K562 (cell line): ENCODE measurements around the gene FOXI1. TPM values are rescaled to one million over a fixed set of nuclear protein-coding genes. Genes with fewer than 3 reads are reported as not detected.
A peak's percentile ranks its signal among the peaks of the same experiment; 100 is the strongest.

Experiments used
- CEBPB ChIP-seq: fragments of 450-650 bp; IDR thresholded peaks from 2 replicates; pipeline ENCODE4 v1.6.1; 2016; ENCODE audit warnings: missing genetic modification characterization, missing compliant biosample characterization
- FOSL1 ChIP-seq: fragments of 200-800 bp; sonication (Bioruptor generic); conservative IDR thresholded peaks from 2 replicates; pipeline ENCODE4 v1.6.1; 2016; ENCODE audit warnings: missing genetic modification characterization, missing compliant biosample characterization
- JUN ChIP-seq, 2 experiments: sonication (generic) in 1 of 2; formaldehyde crosslinking in 1 of 2; IDR thresholded peaks; 2 replicates each; pipeline versions ENCODE4 v1.6.1 to v1.8.0; 2012 to 2022; ENCODE audit warnings: borderline replicate concordance in 2 of 2, mild to moderate bottlenecking in 2 of 2, improper control_type of control experiment in 1 of 2, low read depth in 1 of 2, low read length in 1 of 2, missing genetic modification reagents in 1 of 2
- NCOR1 ChIP-seq: fragments of 450-650 bp; IDR thresholded peaks from 2 replicates; pipeline ENCODE4 v1.6.1; 2016; ENCODE audit warnings: mild to moderate bottlenecking, moderate library complexity
- NFATC3 ChIP-seq: fragments of 450-650 bp; IDR thresholded peaks from 2 replicates; pipeline ENCODE4 v1.6.1; 2017; ENCODE audit warnings: mild to moderate bottlenecking
- PML ChIP-seq: IDR thresholded peaks from 2 replicates; pipeline ENCODE4 v1.6.1; 2012; ENCODE audit warnings: low read length, inconsistent platforms
- PTBP1 ChIP-seq: fragments of 200-400 bp; formaldehyde crosslinking; IDR thresholded peaks from 2 replicates; pipeline ENCODE4 v1.6.1; 2017; ENCODE audit warnings: low read depth, low read length
- SMAD3 ChIP-seq: fragments of 450-650 bp; formaldehyde crosslinking; conservative IDR thresholded peaks from 2 replicates; pipeline ENCODE4 v1.4.0; 2020; ENCODE audit warnings: mild to moderate bottlenecking
- SMARCC2 ChIP-seq: fragments of 450-650 bp; IDR thresholded peaks from 2 replicates; pipeline ENCODE4 v1.6.1; 2017; ENCODE audit warnings: antibody characterized with exemption, moderate library complexity, mild to moderate bottlenecking, low read depth
- SRSF1 ChIP-seq: fragments of 200-400 bp; formaldehyde crosslinking; IDR thresholded peaks from 2 replicates; pipeline ENCODE4 v1.6.1; 2017; ENCODE audit warnings: mild to moderate bottlenecking, low read depth, low read length, moderate library complexity
- STAT5A ChIP-seq: IDR thresholded peaks from 2 replicates; pipeline ENCODE4 v1.6.1; 2012; ENCODE audit warnings: low read length, inconsistent platforms, borderline replicate concordance
- ZBED1 ChIP-seq: IDR thresholded peaks from 2 replicates; pipeline ENCODE4 v1.6.1; 2014
- ZNF445 ChIP-seq: fragments of 250-450 bp; sonication (Bioruptor Pico); IDR thresholded peaks from 2 replicates; pipeline ENCODE4 v1.4.0; 2020; ENCODE audit warnings: low read depth, mild to moderate bottlenecking, moderate library complexity
- polyA plus RNA-seq, 8 experiments: library from polyadenylated mRNA; depleted of rRNA in 4 of 8; stranded (reverse) in 5 of 8; unstranded in 3 of 8; fragments of >200 nt; fragmentation: Nextera tagmentation in 2 of 8; fragmentation: Illumina TruSeq in 1 of 8; extraction: Ambion mirVana in 2 of 8; extraction: Trizol in 1 of 8; gene quantifications; 2 replicates each; pipeline versions ENCODE4 v1.2.1 to v1.2.3, GENCODE V29; 2011 to 2014; ENCODE audit warnings: inconsistent platforms in 1 of 8, missing spikeins in 1 of 8
- total RNA-seq, 7 experiments: library from RNA; depleted of rRNA in 6 of 7; stranded (reverse); fragments of >200 nt in 6 of 7; fragmentation: Illumina TruSeq in 2 of 7; extraction: Trizol in 2 of 7; gene quantifications; 2 replicates each; pipeline versions ENCODE4 v1.2.1 to v1.2.3, GENCODE V29; 2011 to 2021; ENCODE audit warnings: low replicate concordance in 1 of 7
- TF ChIP-seq, protein P1 (sequence below), 2 experiments: fragments of 450-650 bp in 1 of 2; sonication (generic) in 1 of 2; formaldehyde crosslinking in 1 of 2; IDR thresholded peaks; 2 replicates each; pipeline versions ENCODE4 v1.7.1 to v1.9.0; 2016 to 2022; ENCODE audit warnings: inconsistent platforms in 1 of 2, mild to moderate bottlenecking in 1 of 2, missing genetic modification reagents in 1 of 2
- TF ChIP-seq, protein P2 (sequence below): sonication (generic); formaldehyde crosslinking; IDR thresholded peaks from 2 replicates; pipeline ENCODE4 v1.8.0; 2022; ENCODE audit warnings: mild to moderate bottlenecking, missing genetic modification reagents, borderline replicate concordance
- TF ChIP-seq, protein P3 (sequence below): sonication (generic); formaldehyde crosslinking; IDR thresholded peaks from 2 replicates; pipeline ENCODE4 v1.8.1; 2023; ENCODE audit warnings: mild to moderate bottlenecking, missing genetic modification reagents, moderate library complexity

Gene FOXI1
- total and polyA plus RNA-seq, 9 of the 15 experiments (the other 6 are each of a cell fraction or from before 2014, with no cell fraction given): not detected

DNA sequence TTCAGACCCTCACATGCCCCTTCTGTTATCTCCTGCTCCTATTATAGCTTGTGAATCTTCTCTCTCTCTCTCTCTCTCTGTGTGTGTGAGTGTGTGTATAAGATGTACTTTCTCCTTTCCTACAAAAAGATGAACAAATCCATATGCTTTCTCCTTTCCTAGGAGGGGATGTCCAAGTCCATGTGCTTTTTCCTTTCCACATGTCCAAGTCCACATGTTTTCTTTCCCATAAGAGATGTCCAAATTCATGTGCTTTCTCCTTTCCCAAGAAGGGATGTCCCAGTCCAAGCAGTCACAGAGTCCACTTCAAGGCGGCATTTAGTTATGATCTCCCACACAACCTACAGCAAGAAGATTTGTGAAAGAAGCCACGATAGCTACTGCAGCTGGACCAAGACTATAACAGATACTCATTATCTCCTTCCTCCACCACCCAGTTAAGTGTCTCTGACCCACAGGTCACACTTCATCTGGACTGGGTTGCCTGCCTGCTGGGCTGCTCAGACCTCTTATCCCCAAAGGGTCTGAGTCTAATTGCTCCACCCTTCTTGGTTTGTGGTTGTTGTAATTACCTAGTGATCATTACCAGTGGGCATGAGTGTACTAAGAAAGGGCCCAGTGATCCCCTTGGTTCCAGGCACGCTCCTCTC lies 18.4 kb upstream of the FOXI1 start (continued):
- TF ChIP-seq, protein P1, sequence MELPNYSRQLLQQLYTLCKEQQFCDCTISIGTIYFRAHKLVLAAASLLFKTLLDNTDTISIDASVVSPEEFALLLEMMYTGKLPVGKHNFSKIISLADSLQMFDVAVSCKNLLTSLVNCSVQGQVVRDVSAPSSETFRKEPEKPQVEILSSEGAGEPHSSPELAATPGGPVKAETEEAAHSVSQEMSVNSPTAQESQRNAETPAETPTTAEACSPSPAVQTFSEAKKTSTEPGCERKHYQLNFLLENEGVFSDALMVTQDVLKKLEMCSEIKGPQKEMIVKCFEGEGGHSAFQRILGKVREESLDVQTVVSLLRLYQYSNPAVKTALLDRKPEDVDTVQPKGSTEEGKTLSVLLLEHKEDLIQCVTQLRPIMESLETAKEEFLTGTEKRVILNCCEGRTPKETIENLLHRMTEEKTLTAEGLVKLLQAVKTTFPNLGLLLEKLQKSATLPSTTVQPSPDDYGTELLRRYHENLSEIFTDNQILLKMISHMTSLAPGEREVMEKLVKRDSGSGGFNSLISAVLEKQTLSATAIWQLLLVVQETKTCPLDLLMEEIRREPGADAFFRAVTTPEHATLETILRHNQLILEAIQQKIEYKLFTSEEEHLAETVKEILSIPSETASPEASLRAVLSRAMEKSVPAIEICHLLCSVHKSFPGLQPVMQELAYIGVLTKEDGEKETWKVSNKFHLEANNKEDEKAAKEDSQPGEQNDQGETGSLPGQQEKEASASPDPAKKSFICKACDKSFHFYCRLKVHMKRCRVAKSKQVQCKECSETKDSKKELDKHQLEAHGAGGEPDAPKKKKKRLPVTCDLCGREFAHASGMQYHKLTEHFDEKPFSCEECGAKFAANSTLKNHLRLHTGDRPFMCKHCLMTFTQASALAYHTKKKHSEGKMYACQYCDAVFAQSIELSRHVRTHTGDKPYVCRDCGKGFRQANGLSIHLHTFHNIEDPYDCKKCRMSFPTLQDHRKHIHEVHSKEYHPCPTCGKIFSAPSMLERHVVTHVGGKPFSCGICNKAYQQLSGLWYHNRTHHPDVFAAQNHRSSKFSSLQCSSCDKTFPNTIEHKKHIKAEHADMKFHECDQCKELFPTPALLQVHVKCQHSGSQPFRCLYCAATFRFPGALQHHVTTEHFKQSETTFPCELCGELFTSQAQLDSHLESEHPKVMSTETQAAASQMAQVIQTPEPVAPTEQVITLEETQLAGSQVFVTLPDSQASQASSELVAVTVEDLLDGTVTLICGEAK (IDR thresholded peaks at IDR 0.05): no peak
- TF ChIP-seq, protein P1 (CRISPR knock-in tag; IDR thresholded peaks at IDR 0.05): no peak
- TF ChIP-seq FOSL1 (tag) (no peak), ZNF445 (CRISPR knock-in tag) (no peak), STAT5A (peak; percentile 65; the same call in 1 of the 2 replicates), NFATC3 (no peak), ZBED1 (0 out of 2 replicates have a peak, but pooled peaks have one; percentile 34), SMARCC2 (no peak), PTBP1 (no peak), SMAD3 (CRISPR knock-in tag) (no peak), SRSF1 (no peak), NCOR1 (peak; percentile 83), JUN (IDR thresholded peaks at IDR 0.05; ENCODE audit: borderline replicate concordance, low read depth, low read length) (no peak), JUN (CRISPR knock-in tag; IDR thresholded peaks at IDR 0.05; ENCODE audit: borderline replicate concordance) (0 out of 2 replicates have a peak, but pooled peaks have one; percentile 28), PML (peak; percentile 92), CEBPB (tag) (no peak)
- TF ChIP-seq, protein P2, sequence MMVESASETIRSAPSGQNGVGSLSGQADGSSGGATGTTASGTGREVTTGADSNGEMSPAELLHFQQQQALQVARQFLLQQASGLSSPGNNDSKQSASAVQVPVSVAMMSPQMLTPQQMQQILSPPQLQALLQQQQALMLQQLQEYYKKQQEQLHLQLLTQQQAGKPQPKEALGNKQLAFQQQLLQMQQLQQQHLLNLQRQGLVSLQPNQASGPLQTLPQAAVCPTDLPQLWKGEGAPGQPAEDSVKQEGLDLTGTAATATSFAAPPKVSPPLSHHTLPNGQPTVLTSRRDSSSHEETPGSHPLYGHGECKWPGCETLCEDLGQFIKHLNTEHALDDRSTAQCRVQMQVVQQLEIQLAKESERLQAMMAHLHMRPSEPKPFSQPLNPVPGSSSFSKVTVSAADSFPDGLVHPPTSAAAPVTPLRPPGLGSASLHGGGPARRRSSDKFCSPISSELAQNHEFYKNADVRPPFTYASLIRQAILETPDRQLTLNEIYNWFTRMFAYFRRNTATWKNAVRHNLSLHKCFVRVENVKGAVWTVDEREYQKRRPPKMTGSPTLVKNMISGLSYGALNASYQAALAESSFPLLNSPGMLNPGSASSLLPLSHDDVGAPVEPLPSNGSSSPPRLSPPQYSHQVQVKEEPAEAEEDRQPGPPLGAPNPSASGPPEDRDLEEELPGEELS (CRISPR knock-in tag): no peak
- TF ChIP-seq, protein P3, sequence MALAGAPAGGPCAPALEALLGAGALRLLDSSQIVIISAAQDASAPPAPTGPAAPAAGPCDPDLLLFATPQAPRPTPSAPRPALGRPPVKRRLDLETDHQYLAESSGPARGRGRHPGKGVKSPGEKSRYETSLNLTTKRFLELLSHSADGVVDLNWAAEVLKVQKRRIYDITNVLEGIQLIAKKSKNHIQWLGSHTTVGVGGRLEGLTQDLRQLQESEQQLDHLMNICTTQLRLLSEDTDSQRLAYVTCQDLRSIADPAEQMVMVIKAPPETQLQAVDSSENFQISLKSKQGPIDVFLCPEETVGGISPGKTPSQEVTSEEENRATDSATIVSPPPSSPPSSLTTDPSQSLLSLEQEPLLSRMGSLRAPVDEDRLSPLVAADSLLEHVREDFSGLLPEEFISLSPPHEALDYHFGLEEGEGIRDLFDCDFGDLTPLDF (CRISPR knock-in tag): no peak
